T-helper 2 cell treated with Interferon-gamma antibody and Interleukin-4, amounts not matched to agents 100 ng/mL and 5 ng/mL, for 36 hours (primary cell): ENCODE results near the gene REXO1. TPM values are rescaled to one million over a fixed set of nuclear protein-coding genes. Genes with fewer than 3 reads are reported as not detected.

ENCODE experiments used
- intact Hi-C: fragments of 100-400 bp; cut with micrococcal nuclease; formaldehyde crosslinking; loops from one replicate; pipeline ENCODE4 v1.15.1; 2023
- total RNA-seq: library from RNA; stranded (reverse); gene quantifications from 2 replicates; pipeline ENCODE4 v1.2.3, GENCODE V29; 2022

REXO1 gene
- total RNA-seq, 1 donor from 2014 or later: 54.1 TPM

DNA sequence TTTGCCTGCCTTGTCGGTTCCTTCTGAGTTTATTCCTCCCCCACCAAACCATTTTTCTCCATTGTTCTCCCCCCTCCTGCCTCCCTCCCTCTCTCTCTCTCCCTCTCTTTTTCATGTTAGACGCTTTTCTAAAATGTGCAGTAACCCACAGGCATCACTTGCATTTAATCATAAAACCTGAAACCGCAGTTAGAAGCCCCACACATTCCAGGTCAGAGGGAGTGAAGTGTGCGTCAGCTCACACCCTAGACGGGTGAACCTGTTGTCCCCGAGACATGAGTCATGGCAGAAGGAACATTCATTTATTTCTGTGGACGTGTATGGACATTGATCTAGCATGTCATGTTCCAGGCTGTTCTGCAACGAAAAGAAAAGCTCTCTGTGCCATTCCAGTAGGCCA is 75.1 kb downstream of the REXO1 start:
- intact Hi-C loops: no loop called here

DNA sequence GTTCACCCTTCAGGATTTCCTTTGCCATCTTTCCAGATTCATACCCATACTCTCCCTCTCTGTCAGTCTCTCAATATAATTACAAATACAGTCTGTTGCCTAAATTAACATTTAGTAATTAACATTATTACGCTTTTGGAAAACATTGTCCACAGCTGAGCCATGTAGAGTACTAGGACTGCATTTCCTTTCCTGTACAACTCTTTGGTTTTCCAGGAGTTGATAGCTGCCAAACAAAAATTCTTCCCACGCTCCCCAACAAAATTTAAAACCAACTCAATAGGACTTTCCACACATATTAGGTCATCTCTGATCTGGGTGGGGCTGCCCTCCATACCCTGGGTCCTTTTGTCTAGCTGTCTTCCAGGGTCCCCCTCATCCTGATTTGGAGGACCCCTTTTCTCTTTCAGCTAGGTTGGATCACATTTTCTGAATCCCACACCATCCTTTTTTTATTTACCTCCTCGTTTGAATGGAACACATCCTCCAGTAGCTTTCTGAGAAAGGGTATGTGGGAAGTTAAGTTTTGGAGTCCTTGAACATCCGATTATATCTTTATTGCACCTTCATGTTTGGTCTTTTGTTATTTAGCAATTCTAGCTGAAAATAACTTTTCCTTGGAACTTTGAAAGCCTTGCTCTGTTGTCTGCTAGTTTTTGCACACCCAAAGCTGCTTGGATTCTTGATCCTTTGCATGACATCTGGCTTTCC is 77.3 kb downstream of the REXO1 start:
- intact Hi-C loops: no loop called here

DNA sequence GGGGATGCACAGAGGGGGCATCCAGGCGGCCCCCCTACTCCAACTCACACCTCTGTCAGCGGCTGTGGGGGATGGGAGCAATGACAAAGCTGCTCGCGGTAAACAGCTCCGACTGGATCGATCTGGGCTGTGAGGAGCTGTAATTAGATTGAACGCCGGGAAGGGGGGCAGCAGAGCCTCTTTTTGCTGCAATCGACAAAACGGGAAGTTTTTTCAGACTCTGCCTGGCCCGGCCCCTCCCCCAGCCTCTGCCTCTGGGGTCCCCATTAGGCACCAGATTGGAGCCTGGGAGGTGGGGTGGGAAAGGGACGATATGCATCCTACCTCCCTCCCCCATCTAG is 78.7 kb downstream of the REXO1 start:
- intact Hi-C loops: loop anchor here (5.0 kb wide), 1 partner anchor 97 kb away; no protein-coding TSS in a partner anchor

DNA sequence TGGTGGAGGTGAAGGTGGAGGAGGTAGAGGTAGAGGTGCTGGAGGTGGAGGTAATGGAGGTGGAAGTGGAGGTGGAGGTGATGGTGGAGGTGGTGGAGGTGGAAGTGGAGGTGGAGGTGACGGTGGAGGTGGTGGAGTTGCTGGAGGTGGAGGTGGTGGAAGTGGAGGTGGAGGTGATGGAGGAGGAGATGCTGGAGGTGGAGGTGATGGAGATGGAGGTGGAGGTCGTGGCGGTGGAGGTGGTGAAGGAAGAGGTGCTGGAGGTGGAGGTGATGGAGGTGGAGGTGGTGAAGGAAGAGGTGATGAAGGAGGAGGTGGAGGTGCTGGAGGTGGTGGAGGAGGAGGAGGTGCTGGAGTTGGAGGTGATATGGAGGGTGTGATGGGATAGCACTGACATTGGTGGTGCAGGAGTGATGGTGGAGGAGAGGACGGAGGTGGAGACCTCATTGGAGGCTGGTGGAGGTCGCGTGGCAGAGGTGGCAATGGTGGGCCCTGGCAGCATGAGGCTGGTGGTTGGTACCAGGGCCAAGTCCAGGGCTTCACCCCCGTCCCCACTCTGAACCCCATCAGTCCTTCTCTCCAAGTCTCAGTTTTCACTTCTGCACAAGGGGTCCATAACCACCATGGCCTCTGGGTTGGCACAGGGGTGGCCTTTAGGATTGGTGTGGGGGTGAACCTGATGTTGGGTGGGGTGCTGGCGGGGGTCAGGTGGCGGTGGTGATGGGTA is 79.2 kb downstream of the REXO1 start:
- intact Hi-C loops: loop anchor here (5.0 kb wide), 1 partner anchor 97 kb away; no protein-coding TSS in a partner anchor

DNA sequence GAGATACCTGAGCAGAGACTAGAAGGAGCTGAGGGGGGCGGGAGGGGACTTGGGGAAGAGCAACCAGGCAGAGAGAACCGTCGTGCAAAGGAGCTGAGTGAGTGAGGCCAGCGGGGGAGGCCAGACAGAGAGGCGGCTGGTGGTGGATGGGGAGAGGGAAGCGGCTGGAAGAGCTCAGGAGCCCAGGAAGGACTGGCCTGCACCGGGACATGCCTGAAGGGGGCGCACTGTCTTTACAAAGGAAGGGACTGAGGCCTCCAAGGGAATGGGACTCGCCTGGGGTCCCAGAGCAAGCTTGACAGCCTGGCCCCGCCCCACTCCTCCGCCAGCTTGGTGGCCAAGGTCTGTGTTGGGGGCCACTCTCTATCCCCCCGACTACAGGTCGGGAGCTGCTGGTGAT is 80.0 kb downstream of the REXO1 start:
- intact Hi-C loops: loop anchor here (5.0 kb wide), 1 partner anchor 96 kb away; no protein-coding TSS in a partner anchor

DNA sequence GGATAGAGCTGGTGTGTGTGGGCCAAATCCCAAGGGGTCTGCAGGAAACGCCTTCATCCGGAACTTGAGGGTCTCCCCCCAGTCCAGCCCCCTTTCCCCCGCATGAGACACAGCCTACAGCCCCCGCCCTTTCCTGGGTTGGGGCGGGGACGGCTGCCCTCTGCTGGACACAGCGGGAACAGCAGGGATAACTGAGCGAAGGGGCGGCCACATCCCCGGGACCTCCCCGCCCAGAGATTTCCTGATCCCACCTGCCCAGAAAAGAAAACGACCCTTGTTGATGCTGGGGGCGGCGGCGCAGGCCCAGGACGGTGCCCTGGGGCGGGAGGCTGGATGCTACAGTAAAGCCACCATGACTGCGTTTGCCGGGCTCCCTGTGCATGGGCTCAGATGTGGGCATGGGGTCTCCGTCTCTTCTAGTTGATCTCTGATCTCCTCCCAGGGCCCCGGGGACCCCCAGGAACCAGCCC is 80.8 kb downstream of the REXO1 start:
- intact Hi-C loops: loop anchor here (5.0 kb wide), 1 partner anchor 95 kb away; no protein-coding TSS in a partner anchor

DNA sequence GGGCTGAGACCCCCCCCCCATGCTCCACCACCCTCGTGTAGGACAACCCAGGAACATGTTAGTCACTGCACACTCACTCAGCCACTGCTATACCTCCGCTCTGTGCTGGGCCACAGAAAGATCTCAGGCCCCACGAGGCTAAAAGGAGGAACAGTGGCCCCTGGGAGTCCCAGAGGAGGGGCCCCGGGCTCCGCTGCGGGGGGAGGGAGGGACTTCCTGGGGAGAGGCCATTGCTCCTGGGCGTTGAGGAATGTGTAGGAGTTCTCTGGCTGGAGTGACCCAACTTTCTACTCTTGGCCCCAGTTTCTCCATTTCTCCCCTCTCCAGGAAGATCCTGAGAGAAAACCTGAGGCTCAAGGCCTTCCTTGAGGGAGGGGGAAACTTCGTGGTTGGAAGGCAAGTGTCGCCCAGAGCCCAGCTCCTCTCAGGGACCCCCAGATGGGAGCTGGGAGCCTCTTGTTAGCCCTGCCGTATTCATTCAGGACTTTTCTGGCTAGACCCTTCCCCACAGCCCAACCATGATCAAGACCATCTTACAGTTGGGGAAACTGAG is 81.4 kb downstream of the REXO1 start:
- intact Hi-C loops: loop anchor here (5.0 kb wide), 1 partner anchor 95 kb away; no protein-coding TSS in a partner anchor

DNA sequence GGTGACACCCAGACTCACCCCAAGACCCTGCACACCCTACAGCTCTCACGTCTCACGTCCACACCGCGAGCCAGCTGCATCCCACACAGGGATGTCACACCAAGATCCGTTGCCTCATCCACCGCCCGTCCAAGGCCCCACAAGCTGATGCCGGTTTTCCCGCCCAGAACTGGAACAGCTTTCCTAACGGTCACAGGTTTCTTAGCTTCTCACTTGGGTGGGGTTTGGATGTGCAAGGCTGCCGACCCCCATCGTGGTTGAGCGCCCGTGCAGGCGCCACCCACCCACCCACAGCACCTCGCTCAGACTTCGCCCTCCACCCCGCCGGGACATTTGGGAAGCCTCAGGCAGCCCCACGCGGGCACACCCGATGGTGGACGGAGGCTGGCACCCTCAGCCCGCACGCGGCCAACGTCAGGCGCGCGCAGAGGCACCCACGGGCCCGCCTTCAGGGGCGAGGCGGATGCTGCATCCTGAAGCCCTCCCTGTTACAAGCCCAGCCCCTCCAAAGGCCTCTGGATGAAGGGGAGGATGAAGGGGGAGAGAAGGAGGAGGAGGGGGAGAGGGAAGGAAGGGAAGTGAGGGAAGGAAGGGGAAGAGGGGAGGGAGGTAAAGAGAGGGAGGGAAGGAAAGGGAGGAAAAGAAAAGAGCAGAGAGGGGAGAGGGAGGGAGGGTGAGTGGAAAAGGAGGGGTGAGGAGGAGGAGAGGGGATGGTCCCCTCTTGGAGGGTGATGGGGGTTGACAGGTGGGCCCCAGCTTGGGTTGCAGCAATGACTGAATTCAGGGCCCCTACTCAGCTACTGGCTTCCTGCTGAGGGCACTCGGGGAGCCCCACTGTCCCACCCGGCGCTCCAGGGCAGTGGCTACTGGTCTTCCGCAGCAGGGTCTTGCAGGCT is 82.1 kb downstream of the REXO1 start:
- intact Hi-C loops: loop anchor here (5.0 kb wide), 1 partner anchor 94 kb away; no protein-coding TSS in a partner anchor

Other genes starting within 250 kb of the REXO1 start
- 159 and 161 TPM in 2 replicates for gene UQCR11, start 243.0 kb downstream of the REXO1 start, total RNA-seq
- gene TCF3, start 195.9 kb downstream of the REXO1 start, total RNA-seq: 88.1 and 88.5 TPM in 2 replicates
- not detected in 2 replicates for gene ONECUT3, start 95.0 kb downstream of the REXO1 start, total RNA-seq
- 25.6 and 28.5 TPM in 2 replicates for gene ATP8B3, start 36.2 kb downstream of the REXO1 start, total RNA-seq
- 21.3 and 23.1 TPM in 2 replicates for gene KLF16, start 15.1 kb upstream of the REXO1 start, total RNA-seq
- 119 and 126 TPM in 2 replicates for gene ABHD17A, start 37.0 kb upstream of the REXO1 start, total RNA-seq
- 11.0 and 11.5 TPM in 2 replicates for gene ADAT3, start 56.9 kb upstream of the REXO1 start, total RNA-seq
- 32.1 and 34.8 TPM in 2 replicates for gene SCAMP4, start 56.9 kb upstream of the REXO1 start, total RNA-seq
- gene CSNK1G2, start 92.7 kb upstream of the REXO1 start, total RNA-seq: 89.5 and 94.3 TPM in 2 replicates
- 50.1 and 56.1 TPM in 2 replicates for gene BTBD2, start 167.2 kb upstream of the REXO1 start, total RNA-seq
- 190 TPM in 2 replicates for gene MKNK2, start 202.8 kb upstream of the REXO1 start, total RNA-seq
- gene MOB3A, start 247.8 kb upstream of the REXO1 start, total RNA-seq: 228 and 239 TPM in 2 replicates
- 7.3 and 8.9 TPM in 2 replicates for gene IZUMO4, start 248.4 kb upstream of the REXO1 start, total RNA-seq